Measurements from ENCODE around the gene THRB. TPM values are rescaled to one million over a fixed set of nuclear protein-coding genes. Genes with fewer than 3 reads are reported as not detected.

THRB gene
- total RNA-seq, 6 donors from 2014 or later = 5.5 to 15.2 (median 12.0) TPM

GRCh38 chr3:24270204-24270691 is 224.4 kb downstream of the THRB start:
- WGBS, 2 donors = 84 to 88% methylated on average over 2 of the region's 2 CpGs
- H3K4me3 ChIP-seq = no peak overlapping the region
- H3K36me3 ChIP-seq = no peaks in the 10 kb centered on the region
- no peaks in the 10 kb centered on the region for H3K9me3 ChIP-seq
- H3K27ac ChIP-seq = no peak overlapping the region
- TF ChIP-seq POLR2AphosphoS5 (IDR thresholded peaks at IDR 0.05) (no peak), CTCF (IDR thresholded peaks at IDR 0.05) (no peak), EP300 (IDR thresholded peaks at IDR 0.05) (no peak), POLR2A (IDR thresholded peaks at IDR 0.05) (no peak)
- ATAC-seq (ENCODE audit: low FRiP score in 2 of 2) (no peak), DNase-seq (no peak)
- no peaks in the 10 kb centered on the region for H3K27me3 ChIP-seq
- no peaks in the 10 kb centered on the region for H3K4me1 ChIP-seq

DNA sequence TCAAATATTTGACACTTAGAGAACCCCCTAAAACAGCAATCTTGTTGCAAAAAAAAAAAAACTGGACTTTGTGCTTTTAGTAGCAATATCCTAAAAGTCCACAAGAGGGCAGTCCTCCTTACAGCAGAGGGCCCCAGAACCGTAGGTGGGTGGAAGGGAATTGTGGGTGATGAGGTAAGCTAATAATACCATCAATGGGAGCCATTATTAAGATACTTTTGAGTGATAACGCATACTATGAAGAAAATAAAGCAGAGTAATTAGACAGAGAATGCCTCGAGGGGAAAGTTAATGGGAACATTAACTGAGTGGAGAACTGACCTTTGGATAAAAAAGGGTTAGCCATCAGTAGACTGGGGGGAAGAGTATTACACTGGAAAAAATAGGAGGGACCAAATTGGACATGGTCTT is 229.9 kb downstream of the THRB start:
- no peaks in the 10 kb centered on the region for H3K36me3 ChIP-seq
- no peaks in the 10 kb centered on the region for H3K9me3 ChIP-seq
- TF ChIP-seq CTCF (IDR thresholded peaks at IDR 0.05) = peak; percentile 29 to 66 (median 49)
- no peak for TF ChIP-seq EP300 (IDR thresholded peaks at IDR 0.05)
- TF ChIP-seq POLR2AphosphoS5 (IDR thresholded peaks at IDR 0.05) = no peak
- H3K27me3 ChIP-seq = no peaks in the 10 kb centered on the region
- ATAC-seq (ENCODE audit: low FRiP score in 2 of 2) (peak in 1 of 2 donors; percentile 78), DNase-seq (no peak)
- no peaks in the 10 kb centered on the region for H3K4me1 ChIP-seq
- WGBS, 2 donors = 49 to 54% methylated on average over 3 of the region's 3 CpGs
- H3K4me3 ChIP-seq = no peak overlapping the region
- H3K27ac ChIP-seq = no peak overlapping the region

- TF ChIP-seq POLR2AphosphoS5 (IDR thresholded peaks at IDR 0.05) (no peak), EP300 (IDR thresholded peaks at IDR 0.05) (no peak), CTCF (IDR thresholded peaks at IDR 0.05) (no peak), POLR2A (IDR thresholded peaks at IDR 0.05) (no peak)
- Histone ChIP-seq H3K9me3 (no peaks in the 10 kb centered on the region), H3K4me3 (no peak overlapping the region), H3K4me1 (peaks cover 0 to under 1% (median 0%) of the 10 kb centered on the region in 4 donors), H3K27me3 (no peaks in the 10 kb centered on the region), H3K27ac (no peak overlapping the region), H3K36me3 (no peaks in the 10 kb centered on the region)
- DNase-seq (no peak), ATAC-seq (ENCODE audit: low FRiP score in 2 of 2) (no peak)
- WGBS, 2 donors = 94 to 96% methylated on average over 1 of the region's 1 CpG
Measured at GRCh38 chr3:24264011-24264410, 230.6 kb downstream of the THRB start.

- Histone ChIP-seq H3K36me3 (no peaks in the 10 kb centered on the region), H3K9me3 (no peaks in the 10 kb centered on the region), H3K4me1 (peaks cover 0 to 8% (median 3%) of the 10 kb centered on the region in 4 donors), H3K4me3 (no peak overlapping the region), H3K27me3 (no peaks in the 10 kb centered on the region), H3K27ac (no peak overlapping the region)
- 64 to 77% methylated on average over 2 of the region's 2 CpGs for WGBS, 2 donors
- DNase-seq = no peak
- no peak for ATAC-seq (ENCODE audit: low FRiP score in 2 of 2)
- TF ChIP-seq POLR2A (IDR thresholded peaks at IDR 0.05) (no peak), EP300 (IDR thresholded peaks at IDR 0.05) (no peak), POLR2AphosphoS5 (IDR thresholded peaks at IDR 0.05) (no peak), CTCF (IDR thresholded peaks at IDR 0.05) (no peak)
Measured at GRCh38 chr3:24263069-24263668, 231.5 kb downstream of the THRB start.

DNA sequence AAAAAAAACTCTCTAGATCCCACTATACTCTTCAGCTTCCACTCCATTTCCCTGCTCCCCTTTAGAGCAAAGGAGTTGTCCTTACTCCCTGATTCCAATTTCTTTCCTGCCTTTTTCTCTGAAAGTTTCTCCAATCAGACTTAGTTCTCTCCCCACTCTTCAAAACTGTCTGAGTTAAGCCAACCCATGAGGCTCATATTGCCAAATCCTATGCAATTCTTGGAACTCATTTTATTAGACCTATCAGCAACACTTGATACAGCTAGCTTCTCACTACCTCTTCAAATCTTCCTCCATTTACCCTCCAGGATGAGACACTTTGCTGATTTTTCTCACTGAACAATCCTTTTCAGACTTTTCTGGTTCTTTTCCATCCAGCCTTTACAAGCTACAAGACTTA is 233.1 kb downstream of the THRB start:
- H3K27ac ChIP-seq = no peak overlapping the region
- H3K4me3 ChIP-seq = no peak overlapping the region
- ATAC-seq (ENCODE audit: low FRiP score in 2 of 2) (no peak), DNase-seq (no peak)
- H3K9me3 ChIP-seq = no peaks in the 10 kb centered on the region
- TF ChIP-seq POLR2AphosphoS5 (IDR thresholded peaks at IDR 0.05) (no peak), CTCF (IDR thresholded peaks at IDR 0.05) (no peak), POLR2A (IDR thresholded peaks at IDR 0.05) (no peak), EP300 (IDR thresholded peaks at IDR 0.05) (no peak)
- H3K36me3 ChIP-seq = no peaks in the 10 kb centered on the region
- H3K27me3 ChIP-seq = no peaks in the 10 kb centered on the region
- H3K4me1 ChIP-seq = peaks cover 0 to 10% (median 3%) of the 10 kb centered on the region in 4 donors

Measured in upper lobe of left lung (tissue), 6 donors.